GM21360 (cell line): ENCODE measurements around the gene RUBCNL.
"Not testable (repeated sequence)": the region's sequence is repeated elsewhere in the genome, so short reads cannot be mapped to it uniquely, and the experiment has no call there.

Experiments used
- ATAC-seq: cut with Tn5 transposase; IDR thresholded peaks from one replicate; pipeline ENCODE4 v1.9.1; 2021; ENCODE audit warnings: mild to moderate bottlenecking, moderate library complexity; ENCODE audit not compliant: unreplicated experiment

Gene RUBCNL

GRCh38 chr13:46387064-46387851, at the start of gene RUBCNL:
RUBCNL (minus strand) TSS chr13:46387252; CDS start chr13:46372475, 14,777 bp downstream.
- ATAC-seq, result peak; percentile 33

DNA sequence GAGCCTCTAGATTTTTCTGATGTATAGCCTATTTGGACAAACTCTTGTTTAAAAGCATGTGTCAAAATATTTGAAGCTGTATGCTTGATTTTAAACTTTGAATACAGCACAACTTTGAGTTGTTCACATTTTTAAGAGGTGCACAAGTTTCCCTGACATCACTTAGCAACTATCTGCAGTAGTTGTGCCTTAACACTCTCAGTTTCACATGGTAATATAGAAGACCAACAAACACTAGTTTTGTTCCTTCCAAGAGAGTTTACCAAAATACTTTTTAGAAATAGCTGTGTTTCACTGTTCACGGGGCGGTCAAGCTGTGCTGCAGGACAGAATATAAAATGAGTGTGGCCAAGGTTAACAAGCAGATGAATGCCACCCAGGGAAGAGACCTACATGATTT, 42.5 kb upstream of the RUBCNL start:
- not testable (repeated sequence) for ATAC-seq

GRCh38 chr13:46405457-46405856, 18.4 kb upstream of the RUBCNL start:
- no peak for ATAC-seq

GRCh38 chr13:46404733-46405100, 17.7 kb upstream of the RUBCNL start:
- ATAC-seq, result no peak

DNA sequence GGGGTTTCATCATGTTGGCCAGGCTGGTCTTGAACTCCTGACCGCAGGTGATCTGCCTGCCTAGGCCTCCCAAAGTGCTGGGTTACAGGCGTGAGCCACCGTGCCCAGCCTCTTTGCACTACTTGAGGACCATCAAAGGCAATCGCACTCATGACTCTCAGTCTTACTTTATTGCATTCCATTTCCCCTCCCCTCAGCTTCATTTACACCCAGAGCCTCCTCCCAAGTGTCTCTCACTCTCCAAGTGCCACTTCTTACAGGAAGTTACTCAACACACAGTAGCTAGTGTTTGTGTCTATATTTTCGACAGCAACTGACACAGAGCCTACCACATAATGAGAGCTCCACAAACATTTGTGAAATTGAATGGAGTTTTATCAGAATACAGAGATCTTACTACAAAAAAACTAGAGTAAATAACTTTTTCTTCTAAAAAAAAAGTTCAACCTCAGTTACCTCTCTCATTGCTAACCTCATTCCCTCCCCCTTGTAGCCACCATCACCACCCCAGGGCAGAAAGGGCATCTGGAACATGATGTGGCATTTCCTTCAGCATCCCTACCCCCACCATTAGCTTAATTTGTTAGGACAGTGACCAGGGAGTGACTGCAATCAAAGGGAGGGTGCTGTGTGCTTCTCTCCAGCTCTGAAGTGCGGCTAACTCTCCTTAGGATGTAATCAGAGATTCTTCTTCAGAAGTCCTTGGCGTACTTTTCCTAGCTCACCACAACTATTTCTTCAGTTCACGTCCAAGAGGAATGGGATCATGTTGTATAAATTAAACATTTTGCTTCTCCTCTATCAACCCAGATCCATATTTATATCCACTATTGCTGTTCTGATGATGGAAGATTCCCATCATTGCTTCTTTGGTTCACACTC, 17.0 kb upstream of the RUBCNL start:
- no peak for ATAC-seq

DNA sequence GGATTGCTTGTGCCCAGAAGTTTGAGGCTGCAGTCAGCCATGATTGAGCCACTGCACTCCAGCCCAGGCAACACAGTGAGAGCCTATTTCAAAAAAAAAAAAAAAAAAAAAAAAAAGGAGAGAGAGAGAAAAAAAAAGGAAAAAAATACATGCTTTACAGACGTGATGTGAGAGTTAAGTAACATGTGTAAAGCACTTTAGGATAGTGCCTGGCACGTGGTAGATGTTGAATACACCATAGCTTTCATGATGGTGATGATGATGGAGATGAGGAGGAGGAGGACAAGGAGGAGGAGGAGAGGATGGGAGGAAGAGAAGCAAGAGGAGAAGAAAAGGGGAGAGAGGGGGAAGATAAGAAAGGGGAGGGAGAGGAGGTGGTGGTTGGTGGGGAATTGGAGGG, 15.1 kb upstream of the RUBCNL start:
- no peak for ATAC-seq

GRCh38 chr13:46401432-46401831, 14.4 kb upstream of the RUBCNL start:
- ATAC-seq, result no peak

GRCh38 chr13:46396341-46396740, 9.3 kb upstream of the RUBCNL start:
- no peak for ATAC-seq

- peak; percentile 59 for ATAC-seq
Measured at GRCh38 chr13:46392967-46393366, 5.9 kb upstream of the RUBCNL start.

- peak; percentile 38 for ATAC-seq
Measured at GRCh38 chr13:46389457-46390451, 2.7 kb upstream of the RUBCNL start.

DNA sequence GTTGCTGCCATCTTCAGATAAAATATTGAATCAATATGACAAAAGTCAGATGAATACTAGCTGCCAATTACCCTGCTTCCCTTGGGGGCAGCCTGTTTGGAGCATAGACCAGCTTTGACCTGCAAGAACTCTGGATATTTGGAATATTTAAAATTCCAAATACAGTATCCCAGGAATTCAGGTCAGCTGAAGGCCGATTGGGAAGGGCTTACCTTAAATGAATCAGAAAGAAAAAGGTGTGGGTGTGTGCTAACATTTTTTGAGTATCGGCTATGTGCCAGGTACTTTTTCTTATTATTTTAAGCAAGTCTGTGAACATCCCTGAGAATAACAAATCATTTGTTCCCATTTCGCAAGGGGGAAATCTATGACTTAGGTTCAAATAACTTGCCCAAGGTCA, 1.8 kb upstream of the RUBCNL start:
- no peak for ATAC-seq

DNA sequence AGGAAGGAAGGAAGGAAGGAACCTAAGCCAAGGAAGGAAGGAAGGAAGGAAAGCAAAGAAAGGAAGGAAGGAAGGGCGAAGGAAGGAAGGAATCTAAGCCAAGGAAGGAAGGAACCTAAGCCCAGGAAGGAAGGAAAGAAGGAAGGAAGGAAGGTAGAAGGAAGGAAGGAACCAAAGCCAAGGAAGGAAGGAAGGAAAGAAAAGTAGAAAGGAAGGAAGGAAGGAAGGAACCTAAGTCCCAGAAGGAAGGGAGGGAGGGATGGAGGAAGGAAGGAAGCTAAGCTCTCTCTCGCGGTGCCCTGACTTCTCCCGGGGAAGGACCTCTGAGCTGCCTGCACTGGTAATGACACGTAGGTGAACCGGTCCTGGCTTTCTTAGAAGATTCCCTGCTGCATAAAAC, 1.3 kb upstream of the RUBCNL start:
- ATAC-seq, result no peak

DNA sequence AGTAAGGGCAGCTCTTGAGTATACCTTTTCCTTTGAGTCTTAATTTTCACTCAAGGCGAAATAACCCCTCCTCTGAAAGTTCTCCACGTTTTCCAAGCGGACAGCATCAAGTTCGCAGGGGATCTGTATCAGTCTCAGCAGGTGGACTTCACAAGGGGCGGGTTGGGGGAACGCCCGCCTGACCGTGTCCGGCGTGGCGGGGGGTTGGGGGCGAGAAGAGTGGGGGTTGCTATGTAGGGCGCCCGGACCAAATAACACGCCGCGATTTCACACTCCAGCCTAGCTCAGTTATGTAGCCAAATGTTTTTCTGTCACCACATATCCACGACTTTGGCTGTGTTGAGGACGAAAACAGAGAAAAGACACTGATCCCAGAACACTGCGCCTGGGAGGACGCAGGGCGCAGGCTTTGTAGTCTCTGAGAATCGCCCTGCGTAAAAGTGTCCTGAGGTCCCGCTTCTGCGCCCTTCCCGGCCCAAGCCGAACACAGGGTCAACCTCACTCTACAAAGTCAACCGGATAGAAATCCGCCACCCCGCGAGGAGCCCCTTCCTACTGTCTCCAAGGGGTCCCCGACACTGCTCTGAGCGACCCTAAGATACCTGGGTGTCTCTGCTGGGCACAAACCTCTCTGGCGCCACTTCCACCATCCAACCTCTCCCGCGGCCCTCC, 524 bp downstream of the RUBCNL start:
- no peak for ATAC-seq

GRCh38 chr13:46385946-46386345, 1.1 kb downstream of the RUBCNL start:
- ATAC-seq, result no peak

GRCh38 chr13:46383383-46383782, 3.7 kb downstream of the RUBCNL start:
- no peak for ATAC-seq

GRCh38 chr13:46382224-46382623, 4.8 kb downstream of the RUBCNL start:
- no peak for ATAC-seq

DNA sequence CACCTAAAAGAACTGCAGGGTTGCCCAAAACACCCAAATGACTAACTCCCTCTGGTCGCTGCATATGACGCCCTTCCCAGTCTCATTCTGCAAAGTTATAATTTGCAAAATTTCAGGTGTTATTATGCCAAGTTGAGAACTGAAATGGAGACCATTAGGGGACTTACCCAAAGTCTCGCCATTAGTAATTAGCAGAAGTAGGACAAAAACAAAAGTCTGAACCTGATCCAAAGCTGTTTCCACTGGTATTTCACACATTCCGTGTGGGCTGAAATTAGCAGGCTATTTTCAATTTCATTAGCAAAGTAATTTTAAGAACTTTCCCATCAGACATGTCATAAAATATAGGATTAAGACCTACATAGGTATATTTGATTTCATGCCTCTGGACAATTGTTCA, 6.8 kb downstream of the RUBCNL start:
- no peak for ATAC-seq

DNA sequence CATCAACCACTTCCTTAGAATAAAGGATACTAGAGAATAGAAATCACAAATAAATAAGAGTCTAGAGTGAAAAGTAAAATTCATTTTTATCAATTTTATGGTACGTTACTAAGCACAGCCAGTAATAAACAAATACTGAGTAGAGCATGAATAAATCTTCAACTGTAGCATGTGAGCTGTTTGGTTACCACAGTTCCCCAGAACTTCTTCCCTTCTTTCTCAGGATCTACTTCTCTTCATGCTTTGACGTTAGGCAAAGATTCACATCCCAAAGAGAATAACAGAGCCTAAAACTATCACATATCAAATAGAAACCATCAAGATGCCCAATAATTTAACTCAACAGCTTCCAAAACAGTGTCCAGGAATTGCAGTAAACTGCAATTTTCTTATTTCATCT, 7.4 kb downstream of the RUBCNL start:
- ATAC-seq, result no peak

DNA sequence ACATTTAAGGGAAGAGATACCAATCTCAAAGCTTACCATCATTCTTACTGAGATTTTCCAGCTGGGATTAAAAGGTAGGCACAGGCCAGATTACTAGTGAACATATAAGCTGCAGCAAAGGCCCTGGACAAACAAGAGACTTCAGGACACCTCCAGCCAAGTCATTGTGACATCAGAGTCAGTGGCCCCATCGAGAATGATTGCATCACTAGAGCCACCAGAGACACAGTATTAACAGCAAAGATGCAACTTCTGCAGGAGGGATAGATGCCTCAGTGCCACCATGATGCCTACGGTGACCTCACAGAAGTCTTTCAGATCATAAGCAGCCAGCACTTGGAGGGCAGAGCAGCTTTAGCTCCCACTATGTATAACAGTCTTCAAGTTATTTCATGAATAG, 8.6 kb downstream of the RUBCNL start:
- no peak for ATAC-seq

DNA sequence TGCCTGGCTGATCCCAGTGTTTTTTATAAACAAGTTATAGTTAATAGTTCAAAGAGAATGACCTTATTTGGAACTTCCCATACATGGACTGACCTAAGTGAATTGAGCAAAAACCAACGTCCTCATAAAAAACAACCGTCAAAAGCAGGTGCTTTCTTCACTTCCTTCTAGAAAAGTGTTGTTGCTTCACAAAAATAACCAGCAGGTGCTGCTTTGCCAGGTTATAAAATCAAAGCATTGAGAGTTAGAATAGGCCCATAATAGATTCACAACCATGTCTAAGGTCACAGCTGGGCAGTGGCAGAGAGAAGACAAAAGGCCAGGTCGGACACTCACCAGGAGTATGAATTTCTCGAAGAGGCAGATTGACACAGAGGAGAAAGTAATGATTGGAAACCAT, 9.5 kb downstream of the RUBCNL start:
- ATAC-seq, result no peak
